Stimulated activated CD4-positive, alpha-beta T cell treated with anti-CD3 and anti-CD28 coated beads, Interleukin-15, amount 100 ng/mL, for 1 hour (primary cell): ENCODE results near the gene CLMN.

Source experiments
- DNase-seq, 2 donors: peaks; one replicate each; pipeline ENCODE4 v3.0.0-alpha.2; 2020; ENCODE audit warnings: low read depth in 1 of 2, low spot score in 1 of 2

CLMN gene

DNA sequence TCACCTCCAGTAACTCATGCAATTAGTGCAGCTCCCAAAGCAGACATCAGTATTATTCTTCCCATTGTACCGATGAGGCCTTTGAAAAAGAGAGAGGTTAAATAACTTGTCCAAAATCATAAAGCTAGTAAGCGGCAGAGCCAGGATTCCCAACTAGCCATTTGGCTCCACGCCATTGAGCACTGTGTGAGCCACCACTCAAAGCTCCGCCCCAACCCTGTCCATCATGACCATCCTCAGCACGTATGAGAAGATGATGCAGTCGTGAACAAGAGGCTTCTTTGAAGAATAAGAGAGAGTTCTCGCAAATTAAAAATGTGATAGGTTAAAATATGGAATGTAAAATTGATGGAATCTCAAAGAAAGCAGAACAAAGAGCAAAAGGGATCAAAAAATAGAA is 14.6 kb downstream of the CLMN start:
- no peak for DNase-seq

DNA sequence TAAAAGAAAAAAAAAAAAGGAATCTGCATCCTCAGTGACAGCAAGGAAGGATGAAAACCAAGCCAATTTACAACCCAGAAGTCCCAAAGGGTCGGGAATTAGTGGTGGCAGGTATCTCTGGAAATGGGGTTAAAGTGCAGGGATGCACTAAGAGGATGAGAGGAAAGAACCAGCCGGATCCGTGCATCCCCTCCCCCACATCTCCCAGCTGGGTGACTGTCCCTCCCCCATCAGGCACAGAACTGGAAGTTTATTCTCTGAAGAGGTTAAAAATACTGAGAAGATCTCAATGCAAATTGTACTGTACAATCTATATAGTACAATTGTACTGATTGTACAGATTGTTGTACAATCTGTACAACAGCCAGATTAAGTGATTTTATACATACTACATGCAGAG is 15.4 kb downstream of the CLMN start:
- no peak for DNase-seq

DNA sequence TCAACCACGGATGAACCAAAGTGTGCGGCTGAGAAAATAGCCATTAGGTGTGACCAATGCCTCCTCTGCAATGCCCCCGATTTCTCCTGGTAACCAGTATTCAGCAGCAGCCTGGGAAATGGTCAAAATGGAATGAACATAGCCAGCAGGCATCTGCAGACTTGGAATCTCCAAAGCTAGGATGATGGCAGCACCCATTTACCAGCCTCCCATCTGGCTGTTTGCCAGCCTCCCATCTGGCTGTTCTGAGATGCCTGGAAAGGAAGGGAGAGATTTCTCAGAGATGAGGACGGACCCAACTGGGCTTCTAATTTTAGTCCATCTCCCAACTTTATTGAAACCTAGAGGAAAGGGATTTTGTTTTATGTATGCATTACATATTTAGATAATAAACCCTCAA is 16.2 kb downstream of the CLMN start:
- no peak for DNase-seq

DNA sequence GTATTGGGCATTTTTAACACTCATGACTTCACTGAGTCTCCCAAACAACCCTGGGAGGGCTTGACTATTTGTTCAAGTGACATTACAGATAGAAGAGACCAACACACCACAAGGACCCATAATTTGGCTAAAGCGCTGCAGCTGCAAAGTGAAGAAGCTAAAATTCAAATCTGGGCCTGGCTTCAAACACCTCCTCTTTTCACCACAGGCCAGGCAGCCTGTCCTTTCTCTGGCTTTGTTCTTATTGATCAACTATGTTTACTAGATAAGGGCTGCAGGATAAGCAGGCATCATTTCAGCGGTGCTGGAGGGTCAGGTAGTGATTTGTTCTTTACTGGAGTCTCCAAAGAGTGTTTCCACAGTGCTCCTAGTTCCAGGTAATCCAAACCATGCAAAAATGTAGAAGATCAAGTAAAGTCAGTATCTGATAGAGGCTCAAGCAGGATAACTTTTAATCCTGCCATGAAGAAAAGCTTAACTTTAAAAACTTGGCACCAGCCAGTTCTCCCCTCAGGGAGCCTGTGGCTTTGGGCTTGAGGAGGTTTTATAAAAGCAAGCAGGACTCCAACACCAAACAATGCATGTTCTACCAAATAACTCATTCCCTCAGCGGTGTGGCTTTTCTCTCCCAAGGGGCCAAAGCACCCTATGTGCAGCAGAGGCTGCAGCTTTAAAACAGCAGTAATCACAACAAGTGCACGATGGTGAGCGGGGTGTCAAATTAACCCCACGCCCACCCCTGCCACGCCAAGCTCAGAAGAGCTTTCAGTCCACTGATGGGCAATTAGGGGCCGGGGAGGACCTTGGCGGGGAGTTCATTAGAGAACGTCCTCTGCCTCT is 16.8 kb downstream of the CLMN start:
- no peak for DNase-seq

DNA sequence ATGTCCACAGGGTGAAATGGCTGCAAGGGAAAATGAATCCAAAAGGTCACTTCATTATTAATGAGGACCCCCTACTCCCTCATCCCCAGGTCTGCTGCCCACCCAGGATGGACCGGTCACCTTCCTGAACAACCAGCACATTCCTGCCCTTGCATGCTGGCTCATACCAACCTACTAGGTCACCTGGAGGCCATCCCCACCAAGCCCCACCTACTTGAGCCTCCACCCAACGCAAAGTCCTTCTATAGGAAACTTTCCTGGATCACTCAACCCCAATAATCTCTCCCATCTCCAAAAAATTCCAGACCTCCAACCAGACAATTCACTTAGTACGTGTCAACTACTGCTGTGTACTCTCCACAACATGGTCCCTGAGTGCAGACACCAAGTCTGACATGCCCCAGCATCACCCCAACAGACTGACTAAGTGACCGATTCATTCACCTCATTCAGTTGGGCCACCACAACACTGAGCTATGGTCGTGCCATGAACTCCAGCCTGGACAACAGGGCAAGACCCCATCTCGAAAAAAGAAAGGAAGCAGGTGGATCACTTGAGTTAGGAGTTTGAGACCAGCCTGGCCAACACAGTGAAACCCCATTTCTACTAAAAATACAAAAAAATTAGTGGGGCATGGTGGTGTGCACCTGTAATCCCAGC is 18.1 kb downstream of the CLMN start:
- no peak for DNase-seq

DNA sequence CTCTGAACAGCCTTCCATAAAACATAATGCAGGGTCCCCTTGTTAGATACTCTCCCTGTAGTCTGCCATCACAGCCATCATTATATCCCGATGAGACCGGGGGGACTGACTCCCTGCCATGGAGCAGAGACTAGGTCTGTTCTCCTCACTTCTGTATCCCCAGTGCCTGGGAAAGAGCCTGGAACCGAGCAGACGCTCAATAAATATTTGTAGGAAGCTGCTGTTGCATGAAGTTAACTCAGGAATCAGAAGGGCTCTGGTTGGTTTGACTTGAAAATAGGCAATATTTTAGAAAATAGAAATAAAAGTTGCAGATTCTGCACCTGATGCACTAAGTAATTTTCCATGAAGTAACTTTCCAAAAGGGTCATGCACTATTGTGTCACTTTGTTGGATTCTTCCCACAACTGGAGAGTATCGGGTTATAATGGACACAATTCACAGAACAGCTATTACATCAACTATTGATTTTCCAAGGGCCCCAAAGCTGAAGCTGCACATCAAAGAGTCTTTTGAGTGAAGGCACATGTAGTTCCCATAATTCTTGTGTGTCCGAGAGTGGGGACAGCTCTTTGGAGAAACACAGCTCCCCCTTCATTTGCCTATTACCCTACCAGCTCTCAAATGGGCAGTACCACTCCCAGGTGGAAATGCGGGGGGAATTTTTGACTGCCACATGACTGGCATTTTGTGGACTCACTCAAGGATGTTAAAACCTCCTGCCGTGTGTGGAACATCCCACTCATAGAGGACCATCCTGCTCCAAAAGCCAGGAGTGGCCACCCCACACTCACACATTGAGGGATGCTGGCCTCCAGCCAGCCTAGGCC is 18.8 kb downstream of the CLMN start:
- no peak for DNase-seq

DNA sequence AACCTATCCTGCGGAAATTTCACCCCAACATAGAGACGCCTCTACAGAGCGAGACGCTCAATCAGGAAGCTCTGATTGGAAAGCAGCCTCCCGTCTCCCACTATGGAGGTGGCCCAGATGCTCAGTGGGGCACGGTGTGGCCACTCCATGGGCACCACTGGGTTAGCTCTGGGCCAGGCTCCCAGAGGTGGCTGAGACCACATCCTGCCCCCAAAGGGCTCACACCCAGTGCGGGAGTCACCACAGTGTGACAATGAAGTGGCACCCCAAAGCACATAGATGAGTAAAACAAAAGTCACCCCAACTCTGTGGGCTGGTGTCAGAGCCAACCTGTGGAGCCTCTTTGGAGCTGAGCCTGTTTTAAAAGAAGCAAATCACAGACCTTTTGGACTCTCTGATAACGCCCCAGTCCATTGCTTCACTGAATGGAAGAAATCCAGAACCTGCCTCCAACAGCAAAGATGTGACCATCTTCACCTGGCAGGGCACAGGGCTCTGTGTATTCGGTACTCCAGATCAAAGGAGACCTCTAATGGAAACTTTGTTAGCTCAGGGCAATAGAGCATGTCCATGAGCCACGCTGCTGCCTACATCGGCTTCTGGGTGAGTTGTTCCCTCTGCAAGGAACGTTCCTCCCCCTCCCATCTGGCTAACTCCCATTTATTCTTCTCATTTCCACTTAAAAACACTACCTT is 19.6 kb downstream of the CLMN start:
- no peak for DNase-seq

DNA sequence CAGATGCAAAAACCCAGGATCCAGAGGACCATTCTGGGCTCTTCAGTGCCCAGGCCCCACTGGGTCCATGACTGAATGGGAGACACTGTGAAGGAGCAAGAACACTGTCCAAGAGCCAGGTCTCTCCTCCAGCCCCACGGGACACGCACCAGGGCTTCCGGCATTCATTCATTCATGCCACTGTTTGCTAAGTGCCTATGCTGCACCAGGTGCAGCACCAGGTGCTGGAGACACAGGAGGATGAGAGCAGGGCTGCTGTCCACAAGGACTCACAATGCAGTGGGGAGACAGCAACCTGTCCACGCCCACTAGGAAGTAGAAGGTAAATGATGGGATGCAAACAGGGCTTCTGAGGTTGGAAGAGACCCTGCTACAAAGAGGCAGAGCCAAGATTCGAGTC is 20.4 kb downstream of the CLMN start:
- no peak for DNase-seq

DNA sequence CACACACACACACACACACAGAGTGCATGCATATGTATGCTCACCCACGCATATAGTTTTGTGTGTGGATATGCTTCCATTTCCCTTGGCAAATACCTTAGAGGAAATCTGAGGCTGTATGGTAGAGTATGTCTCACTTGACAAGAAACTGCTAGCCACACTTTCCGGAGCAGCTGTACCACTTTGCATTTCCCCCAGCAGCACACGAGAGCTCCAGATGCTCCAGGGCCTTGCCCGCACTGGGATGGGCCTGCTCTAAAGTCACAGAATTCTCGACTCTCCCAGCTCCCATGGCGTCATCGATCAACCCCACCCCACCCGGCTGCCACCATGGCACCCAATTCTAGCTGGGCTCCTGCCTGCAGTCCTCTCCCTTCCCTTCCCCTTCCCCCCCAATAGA is 21.9 kb downstream of the CLMN start:
- no peak for DNase-seq

DNA sequence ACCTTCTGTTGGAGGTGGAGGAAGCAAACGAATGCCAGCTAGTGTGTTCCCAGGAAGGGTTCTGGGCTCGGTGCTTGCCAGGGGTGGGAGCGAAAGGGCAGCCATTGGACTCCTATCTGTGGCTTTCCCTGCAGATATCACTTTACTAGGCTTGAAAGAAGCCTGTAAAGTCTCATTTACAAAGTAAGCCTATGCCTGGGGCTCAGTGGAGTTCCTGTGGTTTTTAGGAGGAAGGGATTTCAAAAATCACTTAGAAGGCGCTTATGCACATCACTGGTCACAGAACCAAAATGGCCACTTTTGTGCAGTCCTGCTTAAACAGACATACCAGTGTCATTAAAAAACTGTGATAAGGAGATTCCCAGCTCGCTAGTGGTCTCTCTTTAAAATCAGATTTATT is 22.7 kb downstream of the CLMN start:
- no peak for DNase-seq

DNA sequence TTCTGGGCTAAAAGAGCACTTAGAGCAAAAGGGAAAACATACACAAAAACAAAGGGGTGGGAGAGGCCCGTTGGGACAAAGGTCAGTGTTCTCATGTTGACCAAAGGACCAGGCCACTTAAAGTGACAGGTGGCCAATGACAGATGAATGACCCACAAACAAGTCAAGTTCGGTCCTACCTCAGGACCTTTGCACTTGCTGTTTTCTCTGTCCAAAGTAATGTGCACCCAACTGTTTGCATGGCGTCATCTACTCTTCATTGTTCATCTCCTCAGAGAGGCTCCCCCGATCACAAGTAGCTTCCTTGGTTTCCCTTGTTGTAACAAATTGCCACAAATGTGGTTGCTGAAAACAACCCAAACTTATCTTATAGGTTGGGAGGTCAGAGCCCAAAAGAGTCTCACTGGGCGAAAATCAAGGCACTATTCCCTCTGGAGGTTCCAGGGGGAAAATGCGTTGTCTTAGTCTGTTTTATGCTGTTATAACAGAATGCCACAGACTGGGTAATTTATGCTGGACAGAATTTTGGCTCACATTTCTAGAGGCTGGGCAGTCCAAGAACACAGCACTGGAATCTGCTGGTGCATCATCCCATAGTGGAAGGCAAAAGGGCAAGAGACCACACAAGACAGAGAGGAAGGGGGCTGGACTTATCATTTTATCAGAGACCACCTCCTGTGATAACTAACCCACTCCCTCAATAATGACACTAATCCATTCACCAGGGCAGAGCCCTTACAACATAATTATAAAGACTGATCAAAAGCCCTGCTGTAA is 23.9 kb downstream of the CLMN start:
- DNase-seq: no peak

DNA sequence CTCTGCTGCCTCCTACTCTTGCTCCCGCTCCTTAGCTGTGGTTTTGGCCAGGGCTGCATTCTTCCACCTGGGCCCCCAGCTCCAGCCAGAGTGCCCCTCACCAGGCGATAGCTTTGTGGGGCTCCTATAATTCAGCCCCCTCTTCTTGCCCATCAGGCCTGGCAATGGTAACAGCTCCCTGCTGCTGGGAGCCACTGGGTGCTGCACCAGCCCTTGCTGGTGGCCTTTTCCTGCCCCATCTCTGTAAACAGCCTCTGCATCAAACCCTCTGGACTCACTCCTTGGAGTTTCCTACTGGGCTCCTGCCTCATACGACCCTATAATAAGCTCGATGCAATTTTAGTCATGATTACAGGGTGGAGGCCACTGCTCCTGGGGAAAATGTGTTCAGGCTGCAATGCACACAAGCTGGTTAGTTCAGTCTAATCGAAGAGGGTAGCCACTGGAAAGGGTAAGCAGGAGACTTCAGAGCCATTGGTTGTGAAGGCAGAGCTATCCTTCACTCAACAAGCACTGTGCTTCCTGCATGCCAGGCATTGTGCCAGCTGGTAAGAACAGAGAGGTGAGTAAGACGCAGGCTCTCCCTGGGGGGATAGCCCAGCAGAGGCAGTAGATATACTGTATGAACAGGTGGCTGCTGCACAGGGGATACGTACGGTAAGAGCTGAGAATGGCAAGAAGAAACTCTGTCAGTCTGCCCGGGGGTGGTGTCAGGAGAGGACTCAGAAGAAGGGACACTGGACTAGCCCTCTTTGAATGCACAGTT is 24.7 kb downstream of the CLMN start:
- no peak for DNase-seq

DNA sequence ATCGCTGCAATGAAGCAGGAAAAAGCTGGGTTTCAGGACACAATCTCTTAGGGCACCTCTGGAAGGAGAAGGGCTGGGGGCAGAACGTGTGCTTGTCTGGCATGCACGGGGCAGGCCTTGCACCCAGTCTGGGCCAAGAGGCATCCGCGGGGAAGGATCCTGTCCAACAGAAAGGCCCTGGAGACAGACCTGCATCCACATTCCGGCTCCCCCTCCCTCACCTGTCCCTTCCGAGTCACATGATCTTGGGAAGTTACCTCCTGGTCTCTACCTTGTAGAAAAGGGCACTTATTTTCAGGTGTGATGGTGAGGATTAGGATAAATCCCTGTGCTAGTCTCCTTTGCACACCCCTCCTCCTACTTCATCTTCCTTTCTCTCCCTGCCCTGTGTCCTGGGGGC is 25.4 kb downstream of the CLMN start:
- no peak for DNase-seq

DNA sequence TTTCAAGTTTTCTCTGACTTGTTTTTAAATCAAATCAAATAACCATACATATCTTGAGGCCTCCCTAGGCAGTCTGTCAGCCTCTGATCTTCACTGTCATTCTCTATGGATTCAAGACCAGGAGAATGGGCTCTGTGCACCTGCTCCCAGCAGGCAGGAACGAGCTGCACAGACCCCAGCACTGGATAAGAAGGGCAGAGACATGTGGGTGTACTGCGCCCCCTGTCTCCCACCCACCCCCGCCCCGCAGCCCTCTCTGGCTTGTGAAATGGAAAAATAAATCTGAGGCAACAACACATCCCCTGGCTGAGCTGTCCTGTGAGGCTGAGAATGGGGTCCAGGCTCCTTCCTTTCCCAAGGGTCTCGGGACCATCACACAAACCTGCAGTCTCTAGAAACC is 26.3 kb downstream of the CLMN start:
- no peak for DNase-seq

DNA sequence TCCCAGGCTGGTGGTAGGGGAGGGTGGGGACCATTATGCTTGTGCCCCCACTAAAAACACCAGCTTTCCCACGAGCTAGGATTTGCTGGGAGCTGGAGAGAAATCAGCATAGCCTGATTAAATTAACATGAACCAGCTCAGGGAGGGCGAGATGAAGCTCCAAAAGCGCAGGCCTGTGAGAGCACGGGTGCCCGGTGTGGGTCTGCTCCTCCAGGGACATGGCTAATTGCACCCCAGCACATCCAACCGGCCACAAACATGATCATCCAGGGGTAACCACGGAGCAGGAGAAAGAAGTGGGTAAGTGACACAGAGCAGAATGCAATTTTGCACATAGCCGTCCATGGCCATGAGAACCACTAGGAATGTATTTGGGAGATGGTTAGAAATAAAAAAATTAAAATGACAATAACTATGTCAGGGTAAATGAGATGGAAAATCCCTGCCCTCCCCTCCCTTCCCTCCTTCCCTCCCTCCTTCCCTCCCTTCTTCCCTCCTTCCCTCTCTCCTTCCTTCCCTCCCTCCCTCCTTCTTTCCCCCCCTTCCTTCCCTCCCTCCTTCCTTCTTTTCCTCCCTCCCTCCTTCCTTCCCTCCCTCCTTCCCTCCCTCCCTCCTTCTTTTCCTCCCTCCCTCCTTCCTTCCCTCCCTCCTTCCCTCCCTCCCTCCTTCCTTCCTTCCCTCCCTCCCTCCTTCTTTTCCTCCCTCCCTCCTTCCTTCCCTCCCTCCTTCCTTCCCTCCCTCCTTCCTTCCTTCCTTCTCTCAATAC is 26.9 kb downstream of the CLMN start:
- no peak for DNase-seq

DNA sequence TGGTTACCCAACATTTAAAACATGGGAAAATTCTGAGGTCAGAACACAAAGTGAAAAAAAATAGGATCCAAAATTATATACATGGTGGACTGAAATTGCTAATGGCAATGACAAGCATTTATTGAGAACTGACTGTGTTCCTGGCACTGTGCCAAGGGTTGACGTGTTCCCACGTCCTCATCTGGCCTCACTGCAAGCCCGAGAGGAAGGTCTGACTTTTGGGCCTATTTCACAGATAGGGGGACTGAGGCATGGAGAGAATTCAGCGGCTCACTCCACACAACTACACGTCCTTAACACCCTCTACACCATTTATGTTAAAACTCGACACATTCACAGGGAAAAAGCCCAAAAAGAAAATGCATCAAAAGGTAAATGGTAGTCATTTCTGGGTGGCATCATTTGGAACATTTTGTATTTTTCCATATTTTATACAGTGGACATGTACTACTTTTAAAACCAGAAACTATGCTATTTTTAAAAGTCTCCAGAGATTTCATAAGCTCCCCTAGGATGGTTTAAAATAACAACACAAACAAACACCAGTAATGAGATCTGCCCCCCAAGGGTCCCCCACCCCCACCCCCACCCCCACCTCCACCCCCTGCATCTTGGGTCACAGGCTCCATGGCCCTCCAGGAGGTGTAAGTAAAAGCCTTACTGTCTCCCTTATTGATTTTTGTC is 27.7 kb downstream of the CLMN start:
- DNase-seq: no peak

DNA sequence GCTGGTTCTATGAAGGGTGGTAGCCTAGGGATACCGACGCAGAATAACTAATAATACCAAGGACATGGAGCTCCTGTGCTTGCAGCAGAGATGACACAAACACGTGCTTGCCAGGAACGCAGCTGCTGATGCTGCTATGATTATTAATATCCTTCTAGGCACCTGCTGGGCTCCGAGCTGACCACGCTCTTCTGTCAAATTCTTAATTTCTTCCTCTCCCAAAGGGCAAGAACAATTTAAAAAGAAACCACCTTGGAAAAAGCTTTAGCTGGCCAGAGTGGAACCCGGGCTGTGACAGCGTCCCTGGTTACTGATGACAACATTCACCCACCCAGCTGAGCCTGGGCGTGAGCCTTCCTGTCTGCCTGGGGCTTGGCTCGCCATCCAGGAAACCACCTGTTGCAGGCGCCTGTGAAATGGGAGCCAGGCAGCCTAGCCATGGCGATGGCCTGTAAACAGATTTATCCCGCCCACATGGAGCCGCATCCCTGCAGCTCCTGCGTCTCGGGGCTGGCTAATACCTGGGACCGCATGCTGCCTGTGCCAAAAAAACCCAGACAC is 28.8 kb downstream of the CLMN start:
- no peak for DNase-seq

DNA sequence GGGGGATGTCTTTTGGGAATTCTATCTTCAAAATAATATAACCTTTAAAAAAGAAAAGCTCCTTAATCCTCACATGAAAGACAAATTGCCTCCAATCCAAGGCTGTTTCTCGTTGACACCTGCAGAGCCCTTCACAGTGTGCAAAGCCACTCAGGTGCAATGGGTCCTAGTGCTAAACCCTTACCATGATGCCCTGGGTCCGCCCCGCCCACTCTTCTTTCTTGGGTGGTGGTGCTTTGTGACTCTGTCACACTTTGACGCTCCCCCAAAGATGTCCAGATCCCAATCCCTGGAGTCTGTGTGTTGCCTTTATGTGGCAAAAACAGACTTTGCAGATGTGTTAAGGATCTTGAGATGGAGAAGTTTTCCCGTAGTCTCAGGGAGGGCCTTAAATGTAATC is 29.7 kb downstream of the CLMN start:
- no peak for DNase-seq
